HG02759 (cell line): ENCODE results near the gene TMEM237.
"Not testable (repeated sequence)": the region's sequence is repeated elsewhere in the genome, so short reads cannot be mapped to it uniquely, and the experiment has no call there.

Experiments
- ATAC-seq: cut with Tn5 transposase; IDR thresholded peaks from one replicate; pipeline ENCODE4 v1.9.1; 2021; ENCODE audit warnings: mild to moderate bottlenecking, moderate library complexity; ENCODE audit not compliant: unreplicated experiment

The TMEM237 gene, protein sequence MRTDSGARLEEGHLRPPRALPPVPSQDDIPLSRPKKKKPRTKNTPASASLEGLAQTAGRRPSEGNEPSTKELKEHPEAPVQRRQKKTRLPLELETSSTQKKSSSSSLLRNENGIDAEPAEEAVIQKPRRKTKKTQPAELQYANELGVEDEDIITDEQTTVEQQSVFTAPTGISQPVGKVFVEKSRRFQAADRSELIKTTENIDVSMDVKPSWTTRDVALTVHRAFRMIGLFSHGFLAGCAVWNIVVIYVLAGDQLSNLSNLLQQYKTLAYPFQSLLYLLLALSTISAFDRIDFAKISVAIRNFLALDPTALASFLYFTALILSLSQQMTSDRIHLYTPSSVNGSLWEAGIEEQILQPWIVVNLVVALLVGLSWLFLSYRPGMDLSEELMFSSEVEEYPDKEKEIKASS

DNA sequence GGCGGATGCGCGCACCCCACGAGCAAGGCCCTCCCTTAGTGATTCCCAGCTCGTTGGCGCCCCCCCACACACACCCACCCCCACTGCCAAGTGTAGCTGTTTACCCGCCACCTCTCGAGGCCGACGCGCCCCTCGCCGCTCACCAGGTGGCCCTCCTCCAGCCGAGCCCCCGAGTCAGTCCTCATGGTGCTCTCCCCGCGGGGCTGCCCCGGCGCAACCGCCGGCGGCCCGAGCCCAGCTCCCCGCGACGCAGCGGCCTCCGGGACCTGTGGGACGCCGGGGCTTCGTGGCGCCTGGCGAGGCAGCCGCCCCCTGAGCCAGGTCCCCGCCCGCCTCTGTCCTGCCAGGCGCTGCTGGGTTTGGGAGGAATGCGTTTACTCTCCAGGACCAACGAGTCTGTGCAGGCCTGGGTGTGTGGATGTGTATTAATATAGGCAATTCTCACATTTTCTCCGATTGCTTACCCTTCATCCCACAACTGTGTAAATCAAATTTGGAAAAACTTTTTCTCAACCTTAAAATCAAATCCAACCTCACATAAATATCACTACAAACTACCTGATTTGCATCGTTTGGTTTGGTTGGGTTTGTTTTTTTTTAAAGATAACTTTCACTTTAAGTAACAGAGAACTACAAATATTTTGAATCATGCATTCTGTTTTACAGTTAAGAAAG is at the start of gene TMEM237:
Gene TMEM237, minus strand, starts transcription at position 288 of the 675 bp plus-strand sequence. Its CDS starts 103 bp downstream, at position 185.
- ATAC-seq: peak; percentile 58

DNA sequence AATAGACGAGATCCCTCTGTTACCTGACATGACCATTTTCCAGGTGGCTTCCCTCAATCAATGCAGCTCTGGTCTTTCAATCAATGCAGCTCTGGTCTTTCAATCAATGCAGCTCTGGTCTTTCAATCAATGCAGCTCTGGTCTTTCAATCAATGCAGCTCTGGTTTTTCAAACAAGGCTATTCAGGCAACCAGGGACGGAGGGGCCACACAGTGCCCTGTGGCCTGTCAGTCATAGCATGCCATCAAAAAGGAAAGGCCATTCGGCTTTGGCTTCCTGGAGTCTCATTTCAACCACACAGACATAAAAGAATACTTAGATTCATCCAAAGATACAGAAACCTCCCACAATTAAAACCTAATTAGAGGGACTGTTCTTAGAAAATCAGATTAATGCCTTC is 41.9 kb upstream of the TMEM237 start:
- no peak for ATAC-seq

DNA sequence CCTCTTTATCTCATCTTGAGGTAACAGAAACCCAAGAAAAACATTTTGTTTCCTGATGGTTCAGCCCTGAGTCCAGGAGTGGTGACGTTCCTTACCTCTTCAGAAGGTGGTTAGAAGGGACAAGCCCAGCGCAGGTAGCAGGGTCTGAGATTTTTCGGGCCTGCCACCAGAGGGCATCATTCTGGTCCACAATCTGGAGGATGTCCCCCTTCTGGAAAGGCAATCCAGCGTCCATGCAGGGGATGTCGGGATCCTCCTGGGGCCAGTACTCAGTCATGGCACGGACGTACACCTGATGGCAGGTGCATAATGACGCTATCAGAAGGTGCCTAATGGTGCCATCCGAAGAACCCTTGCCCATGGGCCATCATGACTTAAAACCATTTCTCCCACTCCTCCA is 37.4 kb upstream of the TMEM237 start:
- ATAC-seq: no peak

DNA sequence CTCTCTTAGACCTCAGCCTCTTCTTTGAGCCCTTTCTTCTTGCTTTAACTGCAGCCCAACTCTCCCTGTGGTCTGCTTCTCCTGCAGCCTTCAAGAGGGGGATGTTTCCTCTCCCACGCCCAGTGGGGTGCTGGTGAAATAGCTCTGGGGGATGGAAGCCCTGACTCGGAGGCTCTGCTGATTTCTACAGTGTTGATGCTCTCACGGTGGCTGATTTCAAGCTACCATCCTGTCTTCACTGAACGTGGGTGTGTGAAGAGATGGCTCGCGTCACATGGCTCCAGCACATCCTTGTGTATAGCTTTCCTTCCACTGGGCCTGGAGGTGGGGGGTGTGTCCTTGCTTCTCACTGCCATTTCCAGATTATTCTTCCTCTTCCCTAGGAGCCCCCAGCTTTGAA is 35.1 kb upstream of the TMEM237 start:
- no peak for ATAC-seq

DNA sequence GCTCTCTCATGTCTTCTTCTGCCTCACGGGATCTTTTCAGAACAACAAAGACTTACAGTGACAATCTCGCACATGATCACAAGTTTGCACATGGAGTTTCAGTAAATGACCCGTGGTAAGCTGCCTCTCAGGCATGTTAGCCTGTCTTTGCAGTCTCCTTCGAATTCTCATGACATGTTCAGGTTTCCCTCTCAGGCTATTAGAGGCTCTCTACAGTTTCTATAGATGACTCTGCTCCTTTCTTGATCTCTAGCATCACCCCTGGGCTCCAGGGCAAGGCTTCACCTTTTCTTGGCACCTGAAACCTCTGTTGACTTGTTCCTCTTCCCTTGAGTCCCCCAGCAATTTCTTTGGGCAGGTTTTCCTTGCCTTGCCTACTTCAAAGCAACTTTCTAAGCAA is 32.2 kb upstream of the TMEM237 start:
- ATAC-seq: no peak

DNA sequence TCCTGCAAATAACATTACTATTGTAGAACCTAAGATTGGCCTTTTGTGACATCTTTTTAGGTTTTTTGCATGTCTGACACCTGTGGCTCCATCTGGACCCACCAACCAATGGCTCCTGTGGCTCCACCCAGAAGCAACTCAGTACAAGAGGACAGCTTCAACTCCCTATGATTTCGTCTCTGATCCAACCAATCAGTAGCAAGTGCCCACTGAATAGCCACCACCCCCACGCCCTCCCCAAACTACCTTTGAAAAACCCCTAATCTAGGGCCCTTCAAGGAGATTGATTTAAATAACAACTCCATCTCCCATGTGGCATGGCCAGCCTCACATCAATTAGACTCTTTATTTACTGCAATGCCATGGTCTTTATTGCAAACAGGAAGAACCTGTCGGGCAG is 31.5 kb upstream of the TMEM237 start:
- no peak for ATAC-seq

DNA sequence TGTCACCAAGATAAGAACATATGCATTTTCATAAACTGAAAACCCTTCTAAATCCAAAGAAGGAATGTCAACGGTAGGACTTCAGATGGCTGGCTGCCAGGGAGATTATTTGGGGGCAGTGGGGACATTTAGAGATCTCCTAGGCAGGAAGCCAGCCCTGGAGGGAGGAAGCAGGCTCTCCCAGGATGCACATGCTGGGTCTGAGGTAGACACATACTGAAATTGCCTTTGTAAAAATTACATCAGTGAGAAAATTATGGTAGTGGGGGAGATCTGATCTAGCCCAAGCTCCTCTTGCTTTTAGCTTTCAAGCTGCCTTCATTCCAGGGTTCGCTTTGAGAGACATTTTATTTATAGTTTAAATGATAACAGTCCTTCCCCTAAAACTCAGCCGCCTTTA is 31.0 kb upstream of the TMEM237 start:
- no peak for ATAC-seq

DNA sequence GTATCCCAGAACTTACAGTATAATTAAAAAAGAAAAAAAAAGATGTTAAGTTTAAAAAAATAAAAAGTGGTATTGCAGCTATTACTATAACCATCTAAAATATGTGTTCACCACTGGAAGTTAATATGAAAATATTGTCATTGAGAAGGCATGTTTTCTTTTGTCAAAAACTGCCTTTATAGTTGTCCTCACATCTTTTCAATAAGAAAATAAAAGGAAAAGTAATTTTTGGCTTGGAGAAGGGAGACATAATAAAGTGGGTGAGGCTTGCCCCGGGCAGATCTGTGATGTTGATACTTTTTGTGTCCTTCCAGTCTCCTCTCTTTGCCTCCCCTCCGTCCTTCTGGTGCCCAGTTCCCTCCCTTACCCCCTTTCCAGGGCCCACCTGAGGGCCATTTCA is 30.2 kb upstream of the TMEM237 start:
- no peak for ATAC-seq

DNA sequence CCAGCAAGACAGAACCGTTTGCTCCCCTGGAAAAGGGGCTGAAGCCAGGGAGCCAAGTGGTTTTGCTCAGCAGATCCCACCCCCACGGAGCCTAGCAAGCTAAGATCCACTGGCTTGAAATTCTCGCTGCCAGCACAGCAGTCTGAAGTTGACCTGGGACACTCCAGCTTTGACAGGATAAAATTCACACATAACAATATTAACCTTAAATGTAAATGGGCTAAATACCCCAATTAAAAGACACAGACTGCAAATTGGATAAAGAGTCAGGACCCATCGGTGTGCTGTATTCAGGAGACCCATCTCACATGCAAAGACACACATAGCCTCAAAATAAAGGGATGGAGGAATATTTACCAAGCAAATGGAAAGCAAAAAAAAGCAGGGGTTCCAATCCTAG is 27.9 kb upstream of the TMEM237 start:
- ATAC-seq: not testable (repeated sequence)

DNA sequence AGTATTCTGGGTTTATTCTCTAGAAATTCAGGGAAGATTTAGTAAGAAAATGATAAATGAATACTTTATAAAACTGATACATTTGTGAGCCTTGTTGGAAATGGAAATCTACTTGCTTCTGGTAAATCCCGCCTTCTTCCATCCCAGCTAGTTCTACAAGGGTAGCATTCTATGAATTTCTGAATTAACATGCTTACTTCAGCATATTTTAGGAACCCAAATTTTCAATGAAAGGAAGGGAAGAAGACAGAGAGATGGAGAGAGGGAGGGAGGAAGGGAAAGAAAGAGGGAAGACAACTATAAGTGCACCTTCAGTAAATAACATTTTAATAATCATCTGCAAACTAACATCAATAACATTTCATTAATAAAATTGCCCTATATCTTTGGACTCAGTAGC is 26.6 kb upstream of the TMEM237 start:
- ATAC-seq: no peak

DNA sequence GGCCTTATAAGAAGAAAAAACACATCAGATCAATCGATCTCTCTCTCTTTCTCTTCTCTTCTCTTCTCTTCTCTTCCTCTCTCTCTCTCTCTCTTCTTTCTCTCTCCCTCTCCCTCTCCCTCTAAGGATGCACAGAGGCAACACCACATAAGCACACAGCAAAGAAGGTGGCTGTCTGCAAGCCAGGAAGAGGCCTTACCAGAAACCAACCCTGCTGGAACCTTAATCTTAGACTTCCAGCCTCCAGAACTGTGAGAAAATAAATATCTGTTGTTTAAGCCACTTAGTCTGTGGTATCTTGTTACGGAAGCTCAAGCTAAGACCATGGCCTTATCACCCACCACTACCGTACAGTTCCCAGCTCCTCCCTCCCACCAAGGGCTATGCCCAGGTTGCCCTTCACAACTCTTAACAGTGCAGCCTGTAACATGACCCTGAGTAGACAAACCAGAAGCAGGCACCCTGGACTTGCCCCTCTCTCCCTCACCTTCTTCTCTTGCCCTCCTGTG is 25.2 kb upstream of the TMEM237 start:
- ATAC-seq: no peak

DNA sequence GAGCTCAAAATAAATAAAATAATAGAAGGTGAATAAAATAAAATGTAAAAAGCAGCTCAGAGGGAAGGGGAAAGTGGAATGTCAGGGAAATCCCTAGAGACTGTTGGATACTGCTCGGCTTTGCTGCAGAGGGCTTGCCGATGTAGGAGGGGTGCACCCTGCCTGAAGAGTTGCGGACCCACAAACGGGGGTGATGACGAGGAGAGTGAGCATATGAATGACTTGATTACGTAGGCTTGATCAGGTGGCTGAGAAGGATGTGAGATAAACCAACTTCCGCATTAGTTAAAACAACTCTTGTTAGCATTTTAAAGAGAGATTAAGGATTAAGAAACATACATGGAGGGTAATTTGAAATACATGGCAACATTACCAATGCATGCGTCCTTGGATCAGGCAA is 21.0 kb upstream of the TMEM237 start:
- no peak for ATAC-seq

DNA sequence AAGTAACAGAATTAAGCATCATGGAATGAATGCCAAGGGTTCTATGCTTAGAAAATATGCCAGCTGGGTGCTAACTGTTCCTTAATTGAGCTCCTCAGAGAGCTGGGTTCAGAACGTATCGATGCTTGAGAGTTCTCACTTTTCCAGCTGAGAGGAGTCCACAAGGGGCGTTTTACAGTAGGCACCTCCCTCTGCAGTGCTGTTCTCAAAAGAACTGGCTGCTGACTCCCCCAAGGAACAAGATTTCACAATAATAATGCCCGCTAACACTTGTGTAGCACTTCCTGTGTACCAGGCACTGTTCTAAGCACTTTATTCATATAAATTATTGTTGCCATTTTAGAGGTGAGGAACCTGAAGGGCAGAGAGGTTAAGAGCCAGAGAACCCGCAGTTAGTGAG is 18.1 kb upstream of the TMEM237 start:
- ATAC-seq: no peak

DNA sequence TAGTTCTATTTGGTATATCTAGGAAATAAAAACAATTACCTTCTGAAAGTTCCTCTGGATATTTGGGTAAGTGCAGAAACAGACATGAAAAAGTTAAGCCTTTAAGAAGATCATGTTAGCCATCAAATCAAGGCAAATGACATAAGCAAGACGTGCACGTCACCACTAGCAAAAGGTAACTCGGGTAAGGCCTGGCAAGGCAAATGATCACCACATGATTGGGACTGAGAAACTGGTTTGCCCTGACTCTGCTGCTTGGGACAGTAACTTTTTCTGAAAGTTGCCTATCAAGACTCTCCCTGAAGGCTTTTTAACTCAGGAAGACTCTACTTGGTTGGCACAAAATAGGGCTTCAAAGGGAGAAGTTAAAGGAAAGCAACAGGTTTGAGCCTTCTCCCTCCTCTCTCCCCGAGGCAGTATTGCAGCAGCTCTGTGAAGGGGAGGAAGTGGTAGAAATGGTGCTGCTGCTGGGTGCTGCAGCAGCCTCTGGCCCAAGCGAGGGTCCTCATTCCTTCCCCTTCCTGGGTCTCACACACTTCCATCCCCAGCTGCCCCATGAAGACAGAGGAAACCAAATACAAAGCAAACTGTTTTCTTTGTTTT is 17.1 kb upstream of the TMEM237 start:
- ATAC-seq: no peak

DNA sequence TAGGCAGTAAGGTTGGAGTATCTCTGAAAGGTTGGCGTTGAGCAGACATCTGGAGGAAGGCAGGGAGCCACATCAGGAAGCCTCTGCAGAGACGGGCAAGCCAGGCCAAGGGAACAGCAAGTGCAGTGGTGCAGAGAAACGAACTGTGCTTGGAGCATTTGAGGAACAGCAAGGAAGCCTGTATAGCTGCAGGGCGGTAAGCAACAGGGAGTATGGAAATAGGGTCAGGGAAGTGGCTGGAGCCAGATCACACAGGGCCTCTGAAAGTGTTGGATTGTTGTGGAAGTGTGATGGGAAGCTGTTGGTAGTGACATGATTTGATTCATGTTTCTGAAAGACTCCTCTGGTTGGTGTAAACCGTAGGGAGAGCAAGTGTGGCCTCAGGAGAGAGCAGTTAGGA is 13.4 kb upstream of the TMEM237 start:
- no peak for ATAC-seq

DNA sequence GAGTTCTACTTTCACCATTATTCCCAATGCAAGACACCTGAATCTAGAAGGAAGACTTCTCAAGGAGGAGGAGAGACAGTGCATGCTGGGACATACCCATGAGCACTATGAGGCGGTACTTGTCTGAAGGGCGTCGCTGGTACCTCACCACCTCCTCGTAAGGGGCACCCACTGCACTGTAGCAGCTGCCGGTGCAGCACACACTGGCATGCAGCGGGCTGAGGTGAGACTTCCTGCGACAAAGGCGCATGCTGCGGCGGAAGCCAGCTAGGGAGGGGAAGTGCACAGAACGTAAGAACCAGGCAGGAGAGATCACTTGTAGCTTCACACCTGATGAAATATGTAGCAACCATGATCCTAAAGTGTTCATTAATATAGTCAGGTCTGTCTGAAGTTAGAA is 12.8 kb upstream of the TMEM237 start:
- ATAC-seq: no peak

DNA sequence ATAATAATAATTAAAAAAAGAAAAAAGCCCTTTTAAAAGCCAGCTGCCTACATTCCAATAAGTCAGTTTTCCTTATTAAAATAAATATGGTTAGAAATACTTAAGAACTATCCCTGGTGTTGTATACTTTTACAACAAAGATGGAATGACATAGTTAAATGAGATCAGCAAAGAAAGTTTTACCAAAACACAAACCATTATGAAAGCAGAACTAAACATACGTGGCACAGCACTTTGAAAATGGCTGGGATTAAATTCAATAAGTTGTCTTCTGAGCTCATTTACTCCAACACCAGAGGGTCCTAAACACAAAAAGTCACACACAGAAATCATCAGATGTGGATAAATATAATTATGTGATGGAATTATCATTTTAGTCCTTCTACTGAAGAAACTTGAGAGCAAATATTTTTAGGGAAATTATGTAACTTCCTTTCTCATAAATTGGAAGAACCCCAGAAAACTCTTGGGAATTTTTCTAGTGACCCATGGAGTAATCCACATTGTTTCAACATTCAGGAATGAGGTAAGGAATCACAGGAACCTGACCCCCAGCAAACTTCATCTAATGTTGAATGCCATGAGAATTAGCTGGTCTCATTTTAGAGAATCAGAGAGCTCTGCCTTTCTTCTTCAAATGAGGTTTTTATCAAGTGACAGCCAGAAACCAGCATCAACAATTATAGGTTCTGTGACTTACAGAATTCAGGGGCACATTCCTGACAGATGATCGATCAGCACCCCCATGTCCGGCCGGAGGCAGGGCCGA is 11.5 kb upstream of the TMEM237 start:
- no peak for ATAC-seq

DNA sequence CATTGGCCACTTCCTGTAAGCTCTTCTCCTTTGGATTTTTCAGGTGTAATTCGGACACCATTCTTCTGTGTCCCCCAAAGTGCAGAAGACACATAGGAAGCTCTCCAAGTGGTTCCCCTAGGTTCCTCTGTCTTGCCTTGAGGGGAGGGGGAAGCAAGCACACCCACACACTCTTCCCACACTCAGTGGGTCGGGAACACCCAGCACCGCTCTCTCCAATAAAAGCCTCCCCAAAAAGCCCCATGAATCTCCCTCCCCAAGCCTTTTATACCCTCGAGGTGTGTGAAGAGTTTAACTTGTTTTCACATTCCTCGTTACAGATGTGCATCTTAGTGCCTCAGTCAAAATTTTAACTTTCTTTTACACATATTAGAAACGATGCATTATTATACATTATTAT is 9.9 kb upstream of the TMEM237 start:
- ATAC-seq: no peak

DNA sequence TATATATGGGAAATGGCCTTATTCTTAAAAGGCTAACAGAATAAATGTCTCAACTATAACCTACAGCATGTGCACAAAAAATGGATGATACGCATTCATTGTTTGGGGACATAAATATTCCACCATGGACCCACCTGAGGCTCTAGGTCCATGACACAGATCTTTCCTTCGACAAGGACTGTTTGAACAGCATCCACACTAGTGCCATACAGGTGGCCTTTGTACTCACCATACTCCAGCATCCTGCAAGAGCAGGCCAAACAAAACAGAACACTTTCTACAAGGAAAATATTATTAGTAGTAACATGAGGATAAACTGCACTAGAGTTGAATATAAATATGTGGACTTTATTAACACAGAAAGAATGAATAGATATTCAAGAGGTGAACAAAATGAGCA is 6.1 kb upstream of the TMEM237 start:
- no peak for ATAC-seq

DNA sequence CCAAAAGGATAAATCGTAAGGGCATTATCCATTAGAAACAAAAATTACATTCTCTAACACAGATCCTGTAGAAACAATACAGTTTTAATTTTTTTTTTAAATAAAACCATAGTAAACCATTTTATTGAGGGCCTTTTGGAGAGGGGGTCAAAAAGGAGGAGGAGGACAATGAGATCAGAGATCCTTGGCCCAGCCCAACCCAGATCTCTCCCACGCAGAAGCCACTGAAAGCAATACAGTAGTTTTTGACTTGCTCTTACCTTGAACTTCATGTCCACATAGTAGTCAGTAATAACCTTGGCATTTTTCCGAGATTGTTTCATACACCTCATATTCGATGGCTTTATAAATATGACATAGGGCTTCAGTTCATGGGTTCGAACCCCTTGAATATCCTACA is 4.1 kb upstream of the TMEM237 start:
- no peak for ATAC-seq

DNA sequence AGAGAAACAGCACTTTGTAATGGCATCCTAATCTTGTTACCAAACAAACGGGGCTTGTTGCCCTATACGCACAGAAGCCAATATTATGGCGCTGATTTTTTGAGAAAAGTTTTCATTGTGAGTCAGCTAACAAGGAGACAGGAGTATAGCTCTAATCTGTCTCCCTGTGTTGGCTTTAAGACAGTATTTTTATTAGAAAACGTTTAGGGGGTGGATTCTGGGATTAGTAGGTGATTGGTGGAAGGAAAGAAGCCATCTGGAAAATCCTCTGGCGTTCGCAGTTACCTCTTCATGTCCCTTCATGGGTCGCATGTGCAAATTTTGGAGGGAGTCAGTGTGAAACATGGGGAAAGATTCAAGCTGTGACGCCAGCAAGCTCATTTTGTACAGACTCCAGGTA is 698 bp upstream of the TMEM237 start:
- no peak for ATAC-seq
